Kidney tubule cell (primary cell): ENCODE data around the gene C4orf50.
"Not testable (repeated sequence)": the region's sequence is repeated elsewhere in the genome, so short reads cannot be mapped to it uniquely, and the experiment has no call there.

Source experiments
- DNase-seq: peaks from one replicate; pipeline ENCODE4 v3.0.0-alpha.2; 2018; ENCODE audit warnings: low spot score

Gene C4orf50

DNA sequence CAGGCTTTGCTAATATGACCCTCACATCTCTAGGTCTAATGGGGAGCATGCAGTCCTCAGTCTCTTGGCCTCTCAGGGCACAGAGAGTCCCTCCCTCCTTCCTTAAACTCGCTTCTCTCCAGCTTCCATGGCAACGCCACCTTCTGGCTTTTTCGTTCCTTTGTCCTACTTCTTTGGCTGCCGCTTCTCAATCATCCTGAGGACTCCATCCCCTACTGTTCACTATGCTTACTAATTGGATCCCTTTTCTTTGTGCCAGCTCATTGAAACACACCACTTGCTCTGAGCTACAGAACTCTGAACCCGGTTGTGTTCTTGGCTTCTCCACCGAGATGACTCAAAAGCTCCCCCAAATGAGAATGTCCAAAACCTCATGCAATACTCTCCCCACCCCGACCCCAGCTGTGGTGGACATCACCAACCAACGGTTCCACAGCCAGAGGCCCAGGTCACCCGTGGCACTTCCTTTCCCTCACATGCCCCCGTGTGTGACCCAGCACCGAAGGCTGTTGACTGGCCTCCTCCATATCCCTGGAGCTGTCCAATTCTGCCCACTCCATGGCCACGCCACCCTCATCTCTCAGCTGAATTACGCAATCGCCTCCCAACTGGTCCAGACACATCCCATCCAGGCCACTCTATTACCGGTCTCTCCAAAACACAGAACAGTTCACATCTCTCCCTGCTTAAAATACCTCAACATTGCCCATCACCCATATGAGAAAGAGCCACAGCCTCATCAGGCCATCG, 160.0 kb downstream of the C4orf50 start:
- no peak for DNase-seq

GRCh38 chr4:5857199-5857598, 161.0 kb downstream of the C4orf50 start:
- no peak for DNase-seq

- not testable (repeated sequence) for DNase-seq
These were observed 161.9 kb downstream of the C4orf50 start for GRCh38 chr4:5856362-5856761.

DNA sequence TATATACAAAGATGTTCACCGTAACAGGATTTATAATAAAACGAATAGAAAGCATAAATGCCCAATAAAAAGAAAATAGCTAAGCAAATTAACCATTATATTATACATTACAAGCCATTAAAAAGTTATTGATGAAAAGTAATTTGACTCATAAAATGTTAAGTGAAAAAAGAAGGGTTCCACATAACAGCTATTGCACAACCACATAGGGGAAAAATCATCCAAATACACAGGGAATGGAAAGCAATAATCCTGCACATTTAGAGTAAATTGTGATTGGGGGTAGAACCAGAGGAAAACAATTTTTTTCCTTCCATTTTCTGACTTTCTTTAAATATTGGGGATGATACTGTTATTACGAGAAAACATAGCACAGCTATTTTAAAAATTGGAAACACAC, 163.3 kb downstream of the C4orf50 start:
- no peak for DNase-seq

DNA sequence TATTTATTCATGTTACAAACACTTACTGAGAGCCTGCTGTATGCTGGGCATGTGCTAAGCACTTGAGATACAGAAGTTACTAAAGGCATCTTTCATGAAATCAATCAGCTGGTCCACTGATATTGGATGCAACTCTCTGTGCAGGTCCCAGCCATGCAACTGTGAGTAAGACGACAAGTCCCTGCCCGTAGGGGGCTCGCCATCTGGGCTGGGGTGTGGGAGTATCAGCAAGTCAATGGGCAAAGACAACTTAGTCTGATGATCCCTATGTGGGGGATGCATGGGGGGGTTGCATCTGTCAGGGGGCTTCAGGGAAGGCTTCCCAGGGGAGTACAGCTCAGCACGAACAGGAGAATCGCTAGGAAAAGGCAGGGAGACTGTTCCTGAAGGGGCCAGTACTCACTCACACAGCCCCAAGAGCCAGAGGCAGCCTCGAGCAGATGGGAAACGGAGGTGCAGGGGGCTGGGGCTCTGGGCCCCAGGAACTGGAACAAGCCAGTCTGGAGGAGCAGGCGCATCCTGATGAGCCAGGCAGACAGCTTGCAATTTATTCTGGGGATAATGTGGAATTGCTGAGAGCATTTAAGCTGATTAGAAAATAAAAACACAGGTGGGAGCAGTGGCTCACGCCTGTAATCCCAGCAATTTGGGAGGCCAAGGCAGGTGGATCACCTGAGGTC, 165.6 kb downstream of the C4orf50 start:
- no peak for DNase-seq

GRCh38 chr4:5851637-5852301, 166.5 kb downstream of the C4orf50 start:
- DNase-seq, result no peak
